Neural cell (in vitro differentiated cells): Measurements from ENCODE around the gene C9orf72.

Experiments
- EZH2 ChIP-seq: fragments of 200-600, 300-800 bp; shearing (Covaris generic), sonication (generic); IDR thresholded peaks from 2 replicates; pipeline ENCODE4 v1.6.1; 2014; ENCODE audit warnings: antibody characterized with exemption, low read length, borderline replicate concordance, mild to moderate bottlenecking; ENCODE audit not compliant: insufficient read depth, poor library complexity, severe bottlenecking
- POLR2AphosphoS5 ChIP-seq: IDR thresholded peaks from 2 replicates; pipeline ENCODE4 v1.6.1; 2012
- TAF1 ChIP-seq: IDR thresholded peaks from 2 replicates; pipeline ENCODE4 v1.6.1; 2012; ENCODE audit warnings: low read depth
- TF ChIP-seq, protein P1 (sequence below): fragments of 450-650 bp; IDR thresholded peaks from 2 replicates; pipeline ENCODE4 v1.5.1; 2014; ENCODE audit warnings: antibody characterized with exemption, mild to moderate bottlenecking, moderate library complexity; ENCODE audit not compliant: poor library complexity, severe bottlenecking

GRCh38 chr9:27572918-27573633, at the start of gene C9orf72:
- TF ChIP-seq, protein P1, sequence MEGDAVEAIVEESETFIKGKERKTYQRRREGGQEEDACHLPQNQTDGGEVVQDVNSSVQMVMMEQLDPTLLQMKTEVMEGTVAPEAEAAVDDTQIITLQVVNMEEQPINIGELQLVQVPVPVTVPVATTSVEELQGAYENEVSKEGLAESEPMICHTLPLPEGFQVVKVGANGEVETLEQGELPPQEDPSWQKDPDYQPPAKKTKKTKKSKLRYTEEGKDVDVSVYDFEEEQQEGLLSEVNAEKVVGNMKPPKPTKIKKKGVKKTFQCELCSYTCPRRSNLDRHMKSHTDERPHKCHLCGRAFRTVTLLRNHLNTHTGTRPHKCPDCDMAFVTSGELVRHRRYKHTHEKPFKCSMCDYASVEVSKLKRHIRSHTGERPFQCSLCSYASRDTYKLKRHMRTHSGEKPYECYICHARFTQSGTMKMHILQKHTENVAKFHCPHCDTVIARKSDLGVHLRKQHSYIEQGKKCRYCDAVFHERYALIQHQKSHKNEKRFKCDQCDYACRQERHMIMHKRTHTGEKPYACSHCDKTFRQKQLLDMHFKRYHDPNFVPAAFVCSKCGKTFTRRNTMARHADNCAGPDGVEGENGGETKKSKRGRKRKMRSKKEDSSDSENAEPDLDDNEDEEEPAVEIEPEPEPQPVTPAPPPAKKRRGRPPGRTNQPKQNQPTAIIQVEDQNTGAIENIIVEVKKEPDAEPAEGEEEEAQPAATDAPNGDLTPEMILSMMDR, result peak; percentile 46
- TF ChIP-seq TAF1, result peak; percentile 60
- TF ChIP-seq EZH2, result no peak
- peak; percentile 87 for TF ChIP-seq POLR2AphosphoS5
